ENCODE data around the gene TPX2. TPM values are rescaled to one million over a fixed set of nuclear protein-coding genes. Genes with fewer than 3 reads are reported as not detected.

The TPX2 gene
- total and polyA plus RNA-seq, 10 of the 15 experiments (the other 5 are each of a cell fraction or from before 2014, with no cell fraction given), result 29.7 to 144 (median 89.0) TPM

GRCh38 chr20:31739550-31739977, 474 bp downstream of the TPX2 start:
- H3K27me3 ChIP-seq (replicated peaks in 1 of 2; ENCODE audit: control insufficient read depth in 2 of 2, insufficient read depth in 2 of 2, low read length in 1 of 2), result no peaks in the 10 kb centered on the region
- RAD21 ChIA-PET (ENCODE audit: unreplicated experiment), result interaction anchor here (0.6 to 2.9 kb wide), 5 partner anchors 8 to 78 kb away, joined by 3 to 22 read pairs (median 7); no protein-coding TSS in a partner anchor
- TF ChIP-seq, protein P1, sequence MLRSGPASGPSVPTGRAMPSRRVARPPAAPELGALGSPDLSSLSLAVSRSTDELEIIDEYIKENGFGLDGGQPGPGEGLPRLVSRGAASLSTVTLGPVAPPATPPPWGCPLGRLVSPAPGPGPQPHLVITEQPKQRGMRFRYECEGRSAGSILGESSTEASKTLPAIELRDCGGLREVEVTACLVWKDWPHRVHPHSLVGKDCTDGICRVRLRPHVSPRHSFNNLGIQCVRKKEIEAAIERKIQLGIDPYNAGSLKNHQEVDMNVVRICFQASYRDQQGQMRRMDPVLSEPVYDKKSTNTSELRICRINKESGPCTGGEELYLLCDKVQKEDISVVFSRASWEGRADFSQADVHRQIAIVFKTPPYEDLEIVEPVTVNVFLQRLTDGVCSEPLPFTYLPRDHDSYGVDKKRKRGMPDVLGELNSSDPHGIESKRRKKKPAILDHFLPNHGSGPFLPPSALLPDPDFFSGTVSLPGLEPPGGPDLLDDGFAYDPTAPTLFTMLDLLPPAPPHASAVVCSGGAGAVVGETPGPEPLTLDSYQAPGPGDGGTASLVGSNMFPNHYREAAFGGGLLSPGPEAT (IDR thresholded peaks at IDR 0.05; ENCODE audit: low read depth), result no peak
- TF ChIP-seq YY1 (IDR thresholded peaks at IDR 0.05; ENCODE audit: low read depth, low read length), result no peak
- TF ChIP-seq, protein P2, sequence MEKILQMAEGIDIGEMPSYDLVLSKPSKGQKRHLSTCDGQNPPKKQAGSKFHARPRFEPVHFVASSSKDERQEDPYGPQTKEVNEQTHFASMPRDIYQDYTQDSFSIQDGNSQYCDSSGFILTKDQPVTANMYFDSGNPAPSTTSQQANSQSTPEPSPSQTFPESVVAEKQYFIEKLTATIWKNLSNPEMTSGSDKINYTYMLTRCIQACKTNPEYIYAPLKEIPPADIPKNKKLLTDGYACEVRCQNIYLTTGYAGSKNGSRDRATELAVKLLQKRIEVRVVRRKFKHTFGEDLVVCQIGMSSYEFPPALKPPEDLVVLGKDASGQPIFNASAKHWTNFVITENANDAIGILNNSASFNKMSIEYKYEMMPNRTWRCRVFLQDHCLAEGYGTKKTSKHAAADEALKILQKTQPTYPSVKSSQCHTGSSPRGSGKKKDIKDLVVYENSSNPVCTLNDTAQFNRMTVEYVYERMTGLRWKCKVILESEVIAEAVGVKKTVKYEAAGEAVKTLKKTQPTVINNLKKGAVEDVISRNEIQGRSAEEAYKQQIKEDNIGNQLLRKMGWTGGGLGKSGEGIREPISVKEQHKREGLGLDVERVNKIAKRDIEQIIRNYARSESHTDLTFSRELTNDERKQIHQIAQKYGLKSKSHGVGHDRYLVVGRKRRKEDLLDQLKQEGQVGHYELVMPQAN (conservative IDR thresholded peaks at IDR 0.05), result 0 out of 2 replicates have a peak, but pooled peaks have one; percentile 30
- peak; percentile 3; the same call in 1 of the 2 replicates for TF ChIP-seq FOXM1 (IDR thresholded peaks at IDR 0.05; ENCODE audit: low read depth, low read length)
- TF ChIP-seq IRF4 (IDR thresholded peaks at IDR 0.05; ENCODE audit: low read depth, low read length), result no peak
- no peak for TF ChIP-seq KLF5 (IDR thresholded peaks at IDR 0.05; ENCODE audit: partially characterized antibody)
- TF ChIP-seq, protein P3, sequence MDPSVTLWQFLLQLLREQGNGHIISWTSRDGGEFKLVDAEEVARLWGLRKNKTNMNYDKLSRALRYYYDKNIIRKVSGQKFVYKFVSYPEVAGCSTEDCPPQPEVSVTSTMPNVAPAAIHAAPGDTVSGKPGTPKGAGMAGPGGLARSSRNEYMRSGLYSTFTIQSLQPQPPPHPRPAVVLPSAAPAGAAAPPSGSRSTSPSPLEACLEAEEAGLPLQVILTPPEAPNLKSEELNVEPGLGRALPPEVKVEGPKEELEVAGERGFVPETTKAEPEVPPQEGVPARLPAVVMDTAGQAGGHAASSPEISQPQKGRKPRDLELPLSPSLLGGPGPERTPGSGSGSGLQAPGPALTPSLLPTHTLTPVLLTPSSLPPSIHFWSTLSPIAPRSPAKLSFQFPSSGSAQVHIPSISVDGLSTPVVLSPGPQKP (IDR thresholded peaks at IDR 0.05; ENCODE audit: low read depth, low read length), result no peak
- no peak for TF ChIP-seq MXI1 (IDR thresholded peaks at IDR 0.05; ENCODE audit: low read depth, low read length)
- TF ChIP-seq, protein P4, sequence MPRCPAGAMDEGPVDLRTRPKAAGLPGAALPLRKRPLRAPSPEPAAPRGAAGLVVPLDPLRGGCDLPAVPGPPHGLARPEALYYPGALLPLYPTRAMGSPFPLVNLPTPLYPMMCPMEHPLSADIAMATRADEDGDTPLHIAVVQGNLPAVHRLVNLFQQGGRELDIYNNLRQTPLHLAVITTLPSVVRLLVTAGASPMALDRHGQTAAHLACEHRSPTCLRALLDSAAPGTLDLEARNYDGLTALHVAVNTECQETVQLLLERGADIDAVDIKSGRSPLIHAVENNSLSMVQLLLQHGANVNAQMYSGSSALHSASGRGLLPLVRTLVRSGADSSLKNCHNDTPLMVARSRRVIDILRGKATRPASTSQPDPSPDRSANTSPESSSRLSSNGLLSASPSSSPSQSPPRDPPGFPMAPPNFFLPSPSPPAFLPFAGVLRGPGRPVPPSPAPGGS (IDR thresholded peaks at IDR 0.05; ENCODE audit: borderline replicate concordance, insufficient read depth, low read depth, low read length, poor library complexity, severe bottlenecking), result no peak
- no peak for TF ChIP-seq ZBTB4 (CRISPR knock-in tag; IDR thresholded peaks at IDR 0.05)

More at GRCh38 chr20:31739550-31739977, 474 bp downstream of the TPX2 start:
- Histone ChIP-seq H4K20me1 (ENCODE audit: control insufficient read depth, insufficient read depth) (no peaks in the 10 kb centered on the region), H3K79me2 (ENCODE audit: control insufficient read depth, insufficient read depth, low read length) (peaks cover 46% of the 10 kb centered on the region), H3K4me1 (ENCODE audit: control insufficient read depth, insufficient read depth, low read length) (no peaks in the 10 kb centered on the region), H3K9ac (ENCODE audit: control insufficient read depth, insufficient read depth, low read length) (peak overlapping the region; percentile 88), H3K27ac (ENCODE audit: control insufficient read depth, insufficient read depth) (peak overlapping the region; percentile 77), H3K4me3 (peak overlapping the region; percentile 89), H3K36me3 (ENCODE audit: control insufficient read depth in 2 of 2, insufficient read depth in 2 of 2, low read length in 1 of 2) (peaks cover 0 to 2% of the 10 kb centered on the region in 2 experiments; a peak in 1 of 4 replicates), H3K4me2 (ENCODE audit: control insufficient read depth, insufficient read depth) (peak overlapping the region; percentile 86), H3K9me3 (replicated peaks; ENCODE audit: control insufficient read depth, insufficient read depth, low read length) (no peaks in the 10 kb centered on the region), H2AFZ (ENCODE audit: control insufficient read depth, low read depth, low read length) (peak overlapping the region; percentile 93)
- DNase-seq (ENCODE audit: low read depth, low spot score), result no peak
- ChIA-PET SMC1A (ENCODE audit: uncharacterized antibody, unreplicated experiment) (interaction anchor here (0.9 to 3.4 kb wide), 3 partner anchors 16 to 78 kb away, joined by 4 to 14 read pairs (median 8); no protein-coding TSS in a partner anchor), POLR2A (interaction anchor here (0.6 to 1.7 kb wide), 4 partner anchors 8 to 135 kb away, joined by 3 to 5 read pairs (median 4); partner anchors contain the start of gene ID1), CTCF (interaction anchor here (1.4 to 4.1 kb wide), 5 partner anchors 10 to 127 kb away, joined by 7 to 28 read pairs (median 12); no protein-coding TSS in a partner anchor)
- intact Hi-C loops (cut with micrococcal nuclease; ENCODE audit: unreplicated experiment) (no loop called here), in situ Hi-C loops (cut with MboI) (no loop called here)
- ATAC-seq, result peak; percentile 22
- WGBS (ENCODE audit: insufficient coverage, insufficient replicate concordance, low lambda C conversion rate, missing lambda C conversion rate), result 2% methylated on average over 11 of the region's 11 CpGs
- TSS peak; percentile 71 for BruUV-seq (replicated peaks)
- no peak for FAIRE-seq
